Anterior cingulate cortex (tissue), 58 donors: ENCODE data around the gene RNU5B-1.
"Not testable (repeated sequence)": the region's sequence is repeated elsewhere in the genome, so short reads cannot be mapped to it uniquely, and the experiment has no call there.

Experiments
- DNase-seq, 58 donors: peaks; one replicate each; lab custom pipeline; 2025; lab: John Stamatoyannopoulos, UW

The RNU5B-1 gene

DNA sequence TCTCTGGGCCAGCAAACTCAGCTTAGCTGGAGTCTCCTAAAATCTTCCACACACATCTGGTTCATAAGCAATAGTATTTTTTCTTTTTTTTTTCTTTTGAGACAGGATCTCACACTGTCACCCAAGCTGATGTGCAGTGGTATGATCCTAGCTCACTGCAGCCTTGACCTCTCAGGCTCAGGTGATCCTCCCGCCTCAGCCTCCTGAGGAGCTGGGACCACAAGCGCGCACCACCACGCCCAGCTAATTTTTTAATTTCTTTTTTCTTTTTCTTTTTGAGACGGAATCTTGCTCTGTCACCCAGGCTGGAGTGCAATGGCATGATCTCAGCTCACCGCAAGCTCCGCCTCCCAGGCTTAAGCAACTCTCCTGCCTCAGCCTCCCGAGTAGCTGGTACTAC, 34.3 kb downstream of the RNU5B-1 start:
- no peak for DNase-seq

DNA sequence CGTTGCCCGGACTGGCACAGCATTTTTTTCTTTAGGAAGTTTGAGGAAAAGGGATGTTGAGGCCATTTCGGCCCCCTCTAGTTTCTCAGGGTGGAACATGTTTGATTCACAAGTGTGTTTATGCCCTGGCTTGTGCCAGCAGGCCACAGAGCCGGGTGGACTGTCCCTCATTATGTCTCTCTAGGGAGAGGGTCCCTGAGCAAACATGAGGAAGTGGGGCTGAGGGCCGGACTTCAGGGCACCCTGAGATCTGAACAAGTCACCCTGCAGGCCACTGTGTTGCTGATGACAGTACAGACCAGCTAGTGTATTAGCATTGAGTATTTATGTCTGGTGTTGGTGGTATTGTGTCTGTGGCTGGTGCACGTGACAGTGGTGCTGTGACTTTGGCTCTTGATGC, 34.9 kb downstream of the RNU5B-1 start:
- no peak for DNase-seq

DNA sequence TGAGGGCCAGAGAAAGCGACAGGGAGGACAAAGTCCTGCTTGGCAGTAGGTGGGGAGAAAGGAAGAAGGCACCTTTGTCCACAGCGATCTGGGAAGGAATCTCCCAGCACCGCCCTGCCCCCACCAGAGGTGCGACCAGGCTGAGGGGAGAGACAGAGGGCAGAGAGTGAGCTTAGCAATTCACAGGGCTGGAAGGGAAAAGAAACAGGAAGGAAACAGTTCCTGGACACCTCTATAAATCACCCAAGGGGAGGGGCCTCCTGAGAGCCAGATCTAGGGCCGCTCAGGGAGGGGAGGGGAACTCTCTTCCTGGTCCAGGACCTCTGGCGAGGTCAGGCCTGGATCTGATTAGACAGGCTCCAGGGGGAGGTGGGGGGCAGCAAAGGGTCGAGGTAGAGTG, 35.4 kb downstream of the RNU5B-1 start:
- no peak for DNase-seq

DNA sequence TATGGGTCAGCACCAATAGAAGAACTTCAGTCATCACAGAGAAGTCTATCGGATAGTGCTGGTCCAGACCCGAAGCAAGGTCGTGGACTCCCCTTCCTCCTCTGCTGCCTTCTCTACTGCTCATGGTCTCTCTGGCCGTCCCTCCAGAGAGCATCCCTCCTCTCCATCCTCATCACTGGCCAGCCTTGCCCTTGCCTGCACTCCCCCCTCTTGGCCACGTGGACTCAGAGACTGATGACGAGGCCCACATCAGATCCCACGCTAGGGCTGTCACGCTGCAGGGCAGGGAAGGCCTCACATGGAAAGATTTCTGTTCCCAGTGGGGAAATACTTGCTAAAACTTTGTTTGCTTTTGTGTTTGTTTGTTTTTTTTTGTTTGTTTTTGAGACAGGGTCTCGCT, 38.0 kb downstream of the RNU5B-1 start:
- DNase-seq: no peak

DNA sequence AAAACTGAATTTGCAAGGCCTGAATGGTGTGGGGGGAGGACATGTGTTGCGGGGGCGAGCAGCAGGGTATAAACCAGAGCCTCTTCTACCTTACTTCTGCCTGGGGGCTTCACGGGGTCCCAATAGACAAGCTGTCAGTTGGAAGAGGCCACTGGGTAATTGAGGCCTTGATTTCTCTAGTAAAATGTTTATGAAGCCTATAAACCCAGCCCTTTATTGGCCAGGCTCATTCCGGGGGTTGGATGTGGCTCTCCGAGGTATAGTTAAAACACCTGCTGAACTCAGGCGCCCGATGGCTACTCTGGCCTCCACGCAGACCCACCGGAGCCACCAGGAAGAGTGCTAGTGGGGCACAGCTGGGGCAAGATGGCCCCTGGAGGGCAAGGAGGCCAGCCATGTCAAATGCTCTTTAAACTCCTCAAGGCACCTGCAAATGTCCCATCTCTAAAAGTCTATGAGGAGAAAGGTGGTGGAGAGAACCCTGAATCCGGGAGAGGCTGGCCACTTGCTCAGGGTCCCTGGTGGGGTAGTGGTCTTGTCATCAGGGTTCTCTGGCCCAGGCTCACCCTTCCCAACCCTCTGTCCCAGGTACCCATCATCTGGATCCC, 39.0 kb downstream of the RNU5B-1 start:
- no peak for DNase-seq

DNA sequence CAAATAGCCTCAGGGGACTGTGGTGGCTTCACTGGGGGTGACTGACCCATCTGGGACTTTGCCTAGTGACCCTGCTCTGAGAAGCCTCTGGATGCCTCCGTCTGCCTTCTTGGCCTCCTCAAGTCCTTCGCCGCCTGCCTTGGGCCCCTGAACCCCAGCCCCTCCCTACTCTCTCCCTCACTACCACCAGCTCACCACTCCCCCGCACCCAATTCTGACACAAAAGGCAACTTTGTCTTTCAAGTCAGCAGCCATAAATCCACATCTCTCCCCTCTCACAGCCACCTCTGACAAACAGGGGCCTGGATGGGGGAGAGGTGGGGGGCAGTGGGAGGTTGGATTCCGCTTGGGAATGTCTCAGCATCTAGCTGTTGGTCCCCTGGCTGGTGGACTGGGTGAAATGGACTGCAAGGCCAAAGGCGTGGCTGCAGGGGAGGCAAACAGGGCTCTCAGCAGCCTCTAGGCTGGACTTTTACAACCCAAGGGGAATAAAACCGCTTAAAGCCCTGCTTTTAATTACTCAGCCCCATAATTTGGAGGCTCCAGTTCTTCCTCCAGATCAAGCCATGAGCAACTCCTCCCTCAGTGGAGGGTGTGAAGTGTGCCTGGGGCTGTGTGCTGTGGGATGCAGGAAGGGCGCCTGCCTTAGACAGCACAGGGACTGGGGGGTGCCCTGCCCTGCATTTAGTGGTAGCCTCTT, 39.9 kb downstream of the RNU5B-1 start:
- no peak for DNase-seq

DNA sequence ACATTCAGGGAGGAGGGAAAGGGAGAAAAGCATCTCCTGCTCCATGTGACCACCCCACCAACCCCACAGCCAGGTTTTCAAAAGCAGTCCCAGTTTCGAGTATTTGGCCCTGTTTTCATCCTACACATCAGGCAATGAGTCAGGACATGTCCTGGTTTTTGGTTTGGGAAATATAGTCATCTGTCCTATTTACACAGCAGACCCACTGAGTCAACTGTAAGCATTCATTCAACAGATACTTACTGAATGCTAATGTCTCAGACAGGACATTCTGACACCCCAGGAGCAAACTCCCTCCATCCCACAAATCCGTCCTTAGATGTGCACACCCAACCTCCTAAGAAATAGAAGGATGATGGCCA, 40.4 kb downstream of the RNU5B-1 start:
- DNase-seq: no peak

DNA sequence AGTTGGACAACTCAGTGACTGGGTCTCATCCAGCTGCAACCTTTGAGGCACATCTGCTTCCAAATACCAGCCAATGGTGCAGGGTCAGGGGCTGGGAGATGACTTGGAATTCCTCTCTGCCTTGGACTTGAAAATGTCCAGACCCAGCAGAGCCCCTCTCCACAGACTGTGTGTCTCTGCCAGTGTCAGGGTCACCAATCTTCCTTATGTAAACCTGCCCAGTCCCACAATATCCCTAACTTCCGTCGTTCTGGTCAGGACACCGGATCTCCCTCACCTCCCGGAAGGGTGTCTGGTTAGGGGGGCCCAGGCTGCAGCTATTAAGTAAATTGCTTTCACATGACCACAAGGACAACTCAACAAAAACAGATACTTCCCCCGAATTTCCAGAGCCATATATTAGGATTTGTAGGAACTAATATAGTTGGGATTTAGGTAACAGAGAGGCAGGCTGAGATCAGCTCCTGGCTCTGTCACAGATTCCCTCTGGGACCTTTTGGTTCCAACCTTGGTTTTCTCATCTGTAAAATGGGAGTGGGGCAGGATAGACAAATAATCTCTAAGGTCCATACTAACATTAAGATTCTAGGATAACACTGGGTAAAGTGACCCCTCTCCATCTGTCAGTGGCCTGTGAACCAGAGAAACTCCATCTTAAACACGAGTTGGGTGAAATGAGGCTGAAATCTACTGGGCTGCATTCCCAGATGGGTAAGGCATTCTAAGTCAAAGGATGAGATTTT, 42.5 kb downstream of the RNU5B-1 start:
- DNase-seq: no peak

DNA sequence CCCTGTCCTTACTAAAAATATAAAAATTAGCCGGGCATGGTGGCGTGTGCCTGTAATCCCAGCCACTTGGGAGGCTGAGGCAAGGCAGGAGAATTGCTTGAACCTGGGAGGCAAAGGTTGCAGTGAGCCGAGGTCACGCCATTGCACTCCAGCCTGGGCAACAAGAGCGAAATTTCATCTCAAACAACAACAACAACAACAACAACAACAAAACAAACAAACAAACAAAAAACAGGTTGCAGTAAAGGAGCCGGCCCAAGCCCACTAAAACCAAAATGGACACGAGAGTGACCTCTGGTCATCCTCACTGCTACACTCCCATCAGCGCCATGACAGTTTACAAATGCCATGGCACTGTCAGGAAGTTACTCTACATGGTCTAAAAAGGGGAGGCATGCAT, 43.3 kb downstream of the RNU5B-1 start:
- not testable (repeated sequence) for DNase-seq

DNA sequence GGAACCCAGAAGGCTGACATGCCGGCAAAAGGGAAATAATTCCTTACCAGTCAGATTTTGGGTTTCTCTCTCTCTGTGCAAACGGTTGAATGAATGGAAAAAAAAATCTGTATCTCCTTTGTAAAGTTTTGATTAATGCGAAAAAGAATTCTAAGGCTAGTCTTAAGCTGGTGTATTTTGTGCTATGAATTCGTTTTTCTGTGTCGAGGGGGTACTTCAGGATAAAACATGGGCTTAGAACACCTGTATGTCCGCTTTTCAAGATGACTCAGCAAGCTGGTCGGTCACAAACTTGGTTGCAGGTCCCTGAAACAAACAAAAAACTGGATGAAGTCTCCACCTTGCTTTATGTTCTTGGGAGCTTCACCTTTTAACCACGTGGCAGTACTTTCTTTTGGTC, 44.9 kb downstream of the RNU5B-1 start:
- DNase-seq: no peak

DNA sequence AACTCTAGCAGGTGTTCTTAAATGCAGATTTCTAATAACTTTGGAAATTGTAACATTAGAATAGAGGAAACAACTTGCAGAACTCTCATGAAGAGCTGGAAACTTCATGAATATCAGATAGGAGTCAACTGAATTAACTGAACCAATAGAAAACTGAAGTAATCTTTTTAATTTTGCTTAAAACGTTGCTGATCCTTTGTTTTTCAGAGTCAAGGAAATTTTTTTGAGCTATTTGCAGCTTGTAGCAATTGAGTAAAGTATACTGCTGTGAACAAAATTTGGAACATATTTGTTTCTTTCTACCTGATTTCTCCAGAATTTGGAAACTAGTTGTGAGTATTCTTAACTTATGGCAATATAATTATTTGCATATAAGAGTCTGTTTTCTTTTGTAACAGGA, 47.5 kb downstream of the RNU5B-1 start:
- DNase-seq: not testable (repeated sequence)
